GM23338 (cell line): ENCODE measurements around the gene ABCA1. TPM values are rescaled to one million over a fixed set of nuclear protein-coding genes. Genes with fewer than 3 reads are reported as not detected.
A peak's percentile ranks its signal among the peaks of the same experiment; 100 is the strongest.

Experiments used
- ATAC-seq: fragments of 200-7000 bp; cut with Tn5 transposase; 3 replicates; pipeline ENCODE4 v1.9.1; 2020
- DNase-seq: peaks from one replicate; pipeline ENCODE4 v3.0.0-alpha.2; 2015; ENCODE audit warnings: low spot score
- H2AFZ ChIP-seq: fragments of 200-600 bp; sonication (generic); 2 replicates; pipeline ENCODE4 v1.8.0; 2016; ENCODE audit warnings: antibody characterized with exemption, mild to moderate bottlenecking, moderate library complexity
- H3F3A ChIP-seq: fragments of 200-600 bp; sonication (generic); replicated peaks from 2 replicates; pipeline ENCODE4 v1.8.0; 2017; ENCODE audit warnings: antibody characterized with exemption, mixed run types, low read depth
- H3K27ac ChIP-seq: fragments of 200-600 bp; sonication (generic); 2 replicates; pipeline ENCODE4 v1.6.1; 2016; ENCODE audit warnings: low read depth
- H3K27me3 ChIP-seq: fragments of 200-600 bp; sonication (generic); 2 replicates; pipeline ENCODE4 v1.8.0; 2016; ENCODE audit warnings: mild to moderate bottlenecking, mixed run types, moderate library complexity; ENCODE audit not compliant: insufficient read depth
- H3K36me3 ChIP-seq: fragments of 200-600 bp; sonication (generic); 2 replicates; pipeline ENCODE4 v1.8.0; 2016; ENCODE audit warnings: mild to moderate bottlenecking; ENCODE audit not compliant: insufficient read depth
- H3K4me1 ChIP-seq: fragments of 200-600 bp; sonication (generic); 2 replicates; pipeline ENCODE4 v1.8.0; 2016; ENCODE audit warnings: mild to moderate bottlenecking, moderate library complexity; ENCODE audit not compliant: insufficient read depth
- H3K4me2 ChIP-seq: fragments of 200-600 bp; sonication (generic); 2 replicates; pipeline ENCODE4 v1.7.1; 2017; ENCODE audit warnings: mixed run types
- H3K4me3 ChIP-seq: fragments of 200-600 bp; sonication (generic); 2 replicates; pipeline ENCODE4 v1.6.1; 2016; ENCODE audit warnings: mixed run types
- H3K79me2 ChIP-seq: fragments of 200-600 bp; sonication (generic); replicated peaks from 2 replicates; pipeline ENCODE4 v1.8.0; 2017; ENCODE audit warnings: mild to moderate bottlenecking; ENCODE audit not compliant: insufficient read depth
- H3K9me2 ChIP-seq: fragments of 200-600 bp; sonication (generic); 2 replicates; pipeline ENCODE4 v1.8.0; 2017; ENCODE audit not compliant: insufficient read depth
- H4K20me1 ChIP-seq: fragments of 200-600 bp; sonication (generic); replicated peaks from 2 replicates; pipeline ENCODE4 v1.8.0; 2017; ENCODE audit warnings: mild to moderate bottlenecking; ENCODE audit not compliant: insufficient read depth
- H3K27ac Mint-ChIP-seq: 2 replicates; pipeline ENCODE4 v1.8.0; 2020; ENCODE audit warnings: inconsistent platforms, mild to moderate bottlenecking, moderate library complexity, mixed read lengths
- H3K27me3 Mint-ChIP-seq: 3 replicates; pipeline ENCODE4 v1.8.0; 2022; ENCODE audit warnings: low read depth, mild to moderate bottlenecking, moderate library complexity, mixed read lengths, inconsistent platforms; ENCODE audit not compliant: insufficient read depth, poor library complexity
- H3K36me3 Mint-ChIP-seq: 3 replicates; pipeline ENCODE4 v1.8.0; 2021; ENCODE audit warnings: low read depth, mild to moderate bottlenecking, inconsistent platforms, moderate library complexity, mixed read lengths
- H3K4me1 Mint-ChIP-seq: 3 replicates; pipeline ENCODE4 v1.8.0; 2020; ENCODE audit warnings: mild to moderate bottlenecking, inconsistent platforms, mixed read lengths
- H3K4me3 Mint-ChIP-seq: 3 replicates; pipeline ENCODE4 v1.8.0; 2021; ENCODE audit warnings: moderate library complexity, mild to moderate bottlenecking, inconsistent platforms, mixed read lengths
- H3K9me3 Mint-ChIP-seq: 3 replicates; pipeline ENCODE4 v1.8.0; 2020; ENCODE audit warnings: moderate library complexity, mild to moderate bottlenecking, inconsistent platforms, mixed read lengths
- JUNB ChIP-seq: IDR thresholded peaks from one replicate; pipeline ENCODE4 v1.6.1; 2016; ENCODE audit warnings: antibody characterized with exemption; ENCODE audit not compliant: unreplicated experiment
- NANOG ChIP-seq: IDR thresholded peaks from 2 replicates; pipeline ENCODE4 v1.6.1; 2016; ENCODE audit warnings: antibody characterized with exemption, borderline replicate concordance
- polyA plus RNA-seq: library from polyadenylated mRNA; unstranded; fragments of >200 nt; fragmentation: Nextera tagmentation; extraction: Ambion mirVana; gene quantifications from 2 replicates; pipeline ENCODE4 v1.2.1, GENCODE V29; 2016
- total RNA-seq: library from RNA; depleted of rRNA; stranded (reverse); fragments of >200 nt; shearing (Covaris generic); gene quantifications from 2 replicates; pipeline ENCODE4 v1.2.3, GENCODE V29; 2014
- TF ChIP-seq, protein P1 (sequence below), 2 experiments: fragments of 200-600 bp in 1 of 2; sonication (generic) in 1 of 2; conservative IDR thresholded peaks; 2 replicates each; pipeline versions ENCODE4 v1.5.1 to v1.6.1; 2016 to 2017; ENCODE audit warnings: antibody characterized with exemption in 2 of 2, low read depth in 2 of 2, mild to moderate bottlenecking in 2 of 2, moderate library complexity in 1 of 2
- TF ChIP-seq, protein P2 (sequence below): fragments of 250-450 bp; sonication (Bioruptor Pico); IDR thresholded peaks from 2 replicates; pipeline ENCODE4 v1.5.0; 2020; ENCODE audit warnings: mild to moderate bottlenecking, moderate library complexity
- TF ChIP-seq, protein P3 (sequence below): IDR thresholded peaks from 2 replicates; pipeline ENCODE4 v1.6.1; 2016; ENCODE audit warnings: antibody characterized with exemption

The ABCA1 gene
- total and polyA plus RNA-seq, 2 experiments from 2014 or later, result 1.4 to 2.8 TPM

DNA sequence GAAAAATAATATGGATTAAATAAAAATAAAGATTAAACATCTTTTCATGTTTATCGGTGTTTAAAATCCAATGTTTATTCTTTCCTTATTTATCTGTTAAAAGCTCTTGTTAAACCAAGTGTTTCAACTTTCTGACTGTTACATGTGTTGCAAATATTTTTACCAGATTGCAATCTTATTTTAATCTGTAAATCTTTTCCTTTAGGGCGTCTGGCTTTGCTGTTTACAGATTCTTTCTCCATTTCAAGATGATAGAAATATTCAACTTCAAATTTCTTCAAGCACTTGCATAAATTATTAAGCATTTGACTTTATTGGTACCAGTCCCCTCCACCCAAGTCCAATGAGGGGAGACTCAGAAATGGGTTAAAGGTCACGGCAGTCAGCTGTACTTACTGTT, 16.9 kb upstream of the ABCA1 start:
- Mint-ChIP-seq H3K9me3 (no peaks in the 10 kb centered on the region), H3K4me3 (no peak overlapping the region), H3K27ac (no peak overlapping the region), H3K4me1 (peaks cover 13% of the 10 kb centered on the region), H3K27me3 (peaks cover 2% of the 10 kb centered on the region), H3K36me3 (no peaks in the 10 kb centered on the region)
- TF ChIP-seq, protein P1, sequence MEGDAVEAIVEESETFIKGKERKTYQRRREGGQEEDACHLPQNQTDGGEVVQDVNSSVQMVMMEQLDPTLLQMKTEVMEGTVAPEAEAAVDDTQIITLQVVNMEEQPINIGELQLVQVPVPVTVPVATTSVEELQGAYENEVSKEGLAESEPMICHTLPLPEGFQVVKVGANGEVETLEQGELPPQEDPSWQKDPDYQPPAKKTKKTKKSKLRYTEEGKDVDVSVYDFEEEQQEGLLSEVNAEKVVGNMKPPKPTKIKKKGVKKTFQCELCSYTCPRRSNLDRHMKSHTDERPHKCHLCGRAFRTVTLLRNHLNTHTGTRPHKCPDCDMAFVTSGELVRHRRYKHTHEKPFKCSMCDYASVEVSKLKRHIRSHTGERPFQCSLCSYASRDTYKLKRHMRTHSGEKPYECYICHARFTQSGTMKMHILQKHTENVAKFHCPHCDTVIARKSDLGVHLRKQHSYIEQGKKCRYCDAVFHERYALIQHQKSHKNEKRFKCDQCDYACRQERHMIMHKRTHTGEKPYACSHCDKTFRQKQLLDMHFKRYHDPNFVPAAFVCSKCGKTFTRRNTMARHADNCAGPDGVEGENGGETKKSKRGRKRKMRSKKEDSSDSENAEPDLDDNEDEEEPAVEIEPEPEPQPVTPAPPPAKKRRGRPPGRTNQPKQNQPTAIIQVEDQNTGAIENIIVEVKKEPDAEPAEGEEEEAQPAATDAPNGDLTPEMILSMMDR (conservative IDR thresholded peaks at IDR 0.05; ENCODE audit: low read depth in 2 of 2), result no peak
- TF ChIP-seq JUNB (no peak), NANOG (no peak)
- TF ChIP-seq, protein P2, sequence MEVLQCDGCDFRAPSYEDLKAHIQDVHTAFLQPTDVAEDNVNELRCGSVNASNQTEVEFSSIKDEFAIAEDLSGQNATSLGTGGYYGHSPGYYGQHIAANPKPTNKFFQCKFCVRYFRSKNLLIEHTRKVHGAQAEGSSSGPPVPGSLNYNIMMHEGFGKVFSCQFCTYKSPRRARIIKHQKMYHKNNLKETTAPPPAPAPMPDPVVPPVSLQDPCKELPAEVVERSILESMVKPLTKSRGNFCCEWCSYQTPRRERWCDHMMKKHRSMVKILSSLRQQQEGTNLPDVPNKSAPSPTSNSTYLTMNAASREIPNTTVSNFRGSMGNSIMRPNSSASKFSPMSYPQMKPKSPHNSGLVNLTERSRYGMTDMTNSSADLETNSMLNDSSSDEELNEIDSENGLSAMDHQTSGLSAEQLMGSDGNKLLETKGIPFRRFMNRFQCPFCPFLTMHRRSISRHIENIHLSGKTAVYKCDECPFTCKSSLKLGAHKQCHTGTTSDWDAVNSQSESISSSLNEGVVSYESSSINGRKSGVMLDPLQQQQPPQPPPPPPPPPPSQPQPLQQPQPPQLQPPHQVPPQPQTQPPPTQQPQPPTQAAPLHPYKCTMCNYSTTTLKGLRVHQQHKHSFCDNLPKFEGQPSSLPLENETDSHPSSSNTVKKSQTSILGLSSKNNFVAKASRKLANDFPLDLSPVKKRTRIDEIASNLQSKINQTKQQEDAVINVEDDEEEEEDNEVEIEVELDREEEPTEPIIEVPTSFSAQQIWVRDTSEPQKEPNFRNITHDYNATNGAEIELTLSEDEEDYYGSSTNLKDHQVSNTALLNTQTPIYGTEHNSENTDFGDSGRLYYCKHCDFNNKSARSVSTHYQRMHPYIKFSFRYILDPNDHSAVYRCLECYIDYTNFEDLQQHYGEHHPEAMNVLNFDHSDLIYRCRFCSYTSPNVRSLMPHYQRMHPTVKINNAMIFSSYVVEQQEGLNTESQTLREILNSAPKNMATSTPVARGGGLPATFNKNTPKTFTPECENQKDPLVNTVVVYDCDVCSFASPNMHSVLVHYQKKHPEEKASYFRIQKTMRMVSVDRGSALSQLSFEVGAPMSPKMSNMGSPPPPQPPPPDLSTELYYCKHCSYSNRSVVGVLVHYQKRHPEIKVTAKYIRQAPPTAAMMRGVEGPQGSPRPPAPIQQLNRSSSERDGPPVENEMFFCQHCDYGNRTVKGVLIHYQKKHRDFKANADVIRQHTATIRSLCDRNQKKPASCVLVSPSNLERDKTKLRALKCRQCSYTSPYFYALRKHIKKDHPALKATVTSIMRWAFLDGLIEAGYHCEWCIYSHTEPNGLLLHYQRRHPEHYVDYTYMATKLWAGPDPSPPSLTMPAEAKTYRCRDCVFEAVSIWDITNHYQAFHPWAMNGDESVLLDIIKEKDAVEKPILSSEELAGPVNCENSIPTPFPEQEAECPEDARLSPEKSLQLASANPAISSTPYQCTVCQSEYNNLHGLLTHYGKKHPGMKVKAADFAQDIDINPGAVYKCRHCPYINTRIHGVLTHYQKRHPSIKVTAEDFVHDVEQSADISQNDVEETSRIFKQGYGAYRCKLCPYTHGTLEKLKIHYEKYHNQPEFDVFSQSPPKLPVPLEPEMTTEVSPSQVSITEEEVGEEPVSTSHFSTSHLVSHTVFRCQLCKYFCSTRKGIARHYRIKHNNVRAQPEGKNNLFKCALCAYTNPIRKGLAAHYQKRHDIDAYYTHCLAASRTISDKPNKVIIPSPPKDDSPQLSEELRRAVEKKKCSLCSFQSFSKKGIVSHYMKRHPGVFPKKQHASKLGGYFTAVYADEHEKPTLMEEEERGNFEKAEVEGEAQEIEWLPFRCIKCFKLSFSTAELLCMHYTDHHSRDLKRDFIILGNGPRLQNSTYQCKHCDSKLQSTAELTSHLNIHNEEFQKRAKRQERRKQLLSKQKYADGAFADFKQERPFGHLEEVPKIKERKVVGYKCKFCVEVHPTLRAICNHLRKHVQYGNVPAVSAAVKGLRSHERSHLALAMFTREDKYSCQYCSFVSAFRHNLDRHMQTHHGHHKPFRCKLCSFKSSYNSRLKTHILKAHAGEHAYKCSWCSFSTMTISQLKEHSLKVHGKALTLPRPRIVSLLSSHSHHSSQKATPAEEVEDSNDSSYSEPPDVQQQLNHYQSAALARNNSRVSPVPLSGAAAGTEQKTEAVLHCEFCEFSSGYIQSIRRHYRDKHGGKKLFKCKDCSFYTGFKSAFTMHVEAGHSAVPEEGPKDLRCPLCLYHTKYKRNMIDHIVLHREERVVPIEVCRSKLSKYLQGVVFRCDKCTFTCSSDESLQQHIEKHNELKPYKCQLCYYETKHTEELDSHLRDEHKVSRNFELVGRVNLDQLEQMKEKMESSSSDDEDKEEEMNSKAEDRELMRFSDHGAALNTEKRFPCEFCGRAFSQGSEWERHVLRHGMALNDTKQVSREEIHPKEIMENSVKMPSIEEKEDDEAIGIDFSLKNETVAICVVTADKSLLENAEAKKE (CRISPR knock-in tag), result no peak
- TF ChIP-seq, protein P3, sequence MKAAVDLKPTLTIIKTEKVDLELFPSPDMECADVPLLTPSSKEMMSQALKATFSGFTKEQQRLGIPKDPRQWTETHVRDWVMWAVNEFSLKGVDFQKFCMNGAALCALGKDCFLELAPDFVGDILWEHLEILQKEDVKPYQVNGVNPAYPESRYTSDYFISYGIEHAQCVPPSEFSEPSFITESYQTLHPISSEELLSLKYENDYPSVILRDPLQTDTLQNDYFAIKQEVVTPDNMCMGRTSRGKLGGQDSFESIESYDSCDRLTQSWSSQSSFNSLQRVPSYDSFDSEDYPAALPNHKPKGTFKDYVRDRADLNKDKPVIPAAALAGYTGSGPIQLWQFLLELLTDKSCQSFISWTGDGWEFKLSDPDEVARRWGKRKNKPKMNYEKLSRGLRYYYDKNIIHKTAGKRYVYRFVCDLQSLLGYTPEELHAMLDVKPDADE, result no peak
- DNase-seq (no peak), ATAC-seq (no peak)
- no peaks in the 10 kb centered on the region for H3K36me3 ChIP-seq
- no peaks in the 10 kb centered on the region for H4K20me1 ChIP-seq
- H3K27me3 ChIP-seq, result no peaks in the 10 kb centered on the region
- H2AFZ ChIP-seq, result peak overlapping the region; percentile 81
- H3K9me2 ChIP-seq, result no peaks in the 10 kb centered on the region
- no peak overlapping the region for H3K27ac ChIP-seq
- H3K4me1 ChIP-seq, result peaks cover 7% of the 10 kb centered on the region
- no peaks in the 10 kb centered on the region for H3K79me2 ChIP-seq
- no peak overlapping the region for H3K4me3 ChIP-seq
- no peaks in the 10 kb centered on the region for H3F3A ChIP-seq
- H3K4me2 ChIP-seq, result no peak overlapping the region
